ENCODE data around the gene JCAD. TPM values are rescaled to one million over a fixed set of nuclear protein-coding genes. Genes with fewer than 3 reads are reported as not detected.

The JCAD gene
- total and polyA plus RNA-seq, 2 experiments from 2014 or later = 17.2 to 44.3 TPM

- Histone ChIP-seq H3K9me3 (ENCODE audit: low read depth) (no peaks in the 10 kb centered on the region), H3K36me3 (peaks cover 11% of the 10 kb centered on the region), H3K4me1 (ENCODE audit: low read depth) (peaks cover 47% of the 10 kb centered on the region), H3K27me3 (no peaks in the 10 kb centered on the region), H3K27ac (no peak overlapping the region), H3K4me3 (no peak overlapping the region)
- no peak for TF ChIP-seq CTCF (IDR thresholded peaks at IDR 0.05; ENCODE audit: low read depth, low read length)
- DNase-seq (ENCODE audit: low read depth in 1 of 2, low spot score in 1 of 2) = peak in 1 of 2 donors; percentile 82
Observed at GRCh38 chr10:30036341-30036740, 23.0 kb downstream of the JCAD start.

GRCh38 chr10:30034433-30035137, 24.8 kb downstream of the JCAD start:
- H3K9me3 ChIP-seq (ENCODE audit: low read depth) = no peaks in the 10 kb centered on the region
- peaks cover 11% of the 10 kb centered on the region for H3K36me3 ChIP-seq
- H3K27me3 ChIP-seq = no peaks in the 10 kb centered on the region
- DNase-seq (ENCODE audit: low read depth in 1 of 2, low spot score in 1 of 2) = no peak
- H3K4me1 ChIP-seq (ENCODE audit: low read depth) = peaks cover 46% of the 10 kb centered on the region
- TF ChIP-seq CTCF (IDR thresholded peaks at IDR 0.05; ENCODE audit: low read depth, low read length) = no peak
- no peak overlapping the region for H3K27ac ChIP-seq
- no peak overlapping the region for H3K4me3 ChIP-seq

GRCh38 chr10:30032125-30032524, 27.3 kb downstream of the JCAD start:
- DNase-seq (ENCODE audit: low read depth in 1 of 2, low spot score in 1 of 2) = no peak
- H3K36me3 ChIP-seq = peaks cover 24% of the 10 kb centered on the region
- H3K4me1 ChIP-seq (ENCODE audit: low read depth) = peaks cover 32% of the 10 kb centered on the region
- no peak overlapping the region for H3K4me3 ChIP-seq
- no peak for TF ChIP-seq CTCF (IDR thresholded peaks at IDR 0.05; ENCODE audit: low read depth, low read length)
- no peak overlapping the region for H3K27ac ChIP-seq
- H3K27me3 ChIP-seq = no peaks in the 10 kb centered on the region
- no peaks in the 10 kb centered on the region for H3K9me3 ChIP-seq (ENCODE audit: low read depth)

GRCh38 chr10:30029872-30030256, 29.5 kb downstream of the JCAD start:
- Histone ChIP-seq H3K27me3 (no peaks in the 10 kb centered on the region), H3K36me3 (peaks cover 38% of the 10 kb centered on the region), H3K27ac (no peak overlapping the region), H3K9me3 (ENCODE audit: low read depth) (no peaks in the 10 kb centered on the region), H3K4me3 (no peak overlapping the region), H3K4me1 (ENCODE audit: low read depth) (peaks cover 14% of the 10 kb centered on the region)
- TF ChIP-seq CTCF (IDR thresholded peaks at IDR 0.05; ENCODE audit: low read depth, low read length) = no peak
- DNase-seq (ENCODE audit: low read depth in 1 of 2, low spot score in 1 of 2) = no peak

GRCh38 chr10:30029164-30029871, 30.1 kb downstream of the JCAD start:
- Histone ChIP-seq H3K4me1 (ENCODE audit: low read depth) (peaks cover 9% of the 10 kb centered on the region), H3K4me3 (no peak overlapping the region), H3K9me3 (ENCODE audit: low read depth) (no peaks in the 10 kb centered on the region), H3K27ac (no peak overlapping the region), H3K36me3 (peaks cover 38% of the 10 kb centered on the region), H3K27me3 (no peaks in the 10 kb centered on the region)
- no peak for TF ChIP-seq CTCF (IDR thresholded peaks at IDR 0.05; ENCODE audit: low read depth, low read length)
- no peak for DNase-seq (ENCODE audit: low read depth in 1 of 2, low spot score in 1 of 2)
